BLaER1 (cell line): ENCODE measurements around the gene LONP2.
"Not testable (repeated sequence)": the region's sequence is repeated elsewhere in the genome, so short reads cannot be mapped to it uniquely, and the experiment has no call there.

Experiments used
- H3K27ac ChIP-seq: shearing (Covaris generic); formaldehyde crosslinking; 2 replicates; pipeline ENCODE4 v1.8.1; 2022
- H3K27me3 ChIP-seq: shearing (Covaris generic); formaldehyde crosslinking; 2 replicates; pipeline ENCODE4 v1.8.1; 2022
- H3K36me3 ChIP-seq: shearing (Covaris generic); formaldehyde crosslinking; 2 replicates; pipeline ENCODE4 v1.8.1; 2022
- H3K4me1 ChIP-seq: shearing (Covaris generic); formaldehyde crosslinking; 2 replicates; pipeline ENCODE4 v1.8.1; 2022
- H3K4me2 ChIP-seq: shearing (Covaris generic); formaldehyde crosslinking; 2 replicates; pipeline ENCODE4 v1.8.1; 2022
- H3K4me3 ChIP-seq: shearing (Covaris generic); formaldehyde crosslinking; 2 replicates; pipeline ENCODE4 v1.8.1; 2022
- H3K9ac ChIP-seq: shearing (Covaris generic); formaldehyde crosslinking; 2 replicates; pipeline ENCODE4 v1.8.1; 2022
- H3K9me3 ChIP-seq: shearing (Covaris generic); formaldehyde crosslinking; 2 replicates; pipeline ENCODE4 v1.8.1; 2022
- H4K20me1 ChIP-seq: shearing (Covaris generic); formaldehyde crosslinking; 2 replicates; pipeline ENCODE4 v1.8.1; 2022
- Cebpa-rat ChIP-seq: shearing (Covaris generic); IDR thresholded peaks from 2 replicates; pipeline ENCODE4 v1.8.1; 2022

The LONP2 gene

GRCh38 chr16:48365025-48365600 is 121.0 kb downstream of the LONP2 start:
- H3K9ac ChIP-seq, result no peak overlapping the region
- peaks cover 59% of the 10 kb centered on the region for H3K4me1 ChIP-seq
- H3K4me3 ChIP-seq, result peak overlapping the region; percentile 64; the same call in 1 of the 2 replicates
- H3K9me3 ChIP-seq, result no peaks in the 10 kb centered on the region
- H3K27me3 ChIP-seq, result no peaks in the 10 kb centered on the region
- H3K36me3 ChIP-seq, result peaks cover 32% of the 10 kb centered on the region
- H3K4me2 ChIP-seq, result peak overlapping the region; percentile 77
- H3K27ac ChIP-seq, result no peak overlapping the region
- no peak for TF ChIP-seq Cebpa-rat
- H4K20me1 ChIP-seq, result peaks cover 99% of the 10 kb centered on the region

GRCh38 chr16:48365601-48366164 is 121.6 kb downstream of the LONP2 start:
- no peak for TF ChIP-seq Cebpa-rat
- peaks cover 33% of the 10 kb centered on the region for H3K36me3 ChIP-seq
- peak overlapping the region; percentile 66 for H3K27ac ChIP-seq
- no peaks in the 10 kb centered on the region for H3K9me3 ChIP-seq
- H3K4me3 ChIP-seq, result peak overlapping the region; percentile 64
- no peaks in the 10 kb centered on the region for H3K27me3 ChIP-seq
- H3K4me2 ChIP-seq, result peak overlapping the region; percentile 77
- peaks cover 100% of the 10 kb centered on the region for H4K20me1 ChIP-seq
- H3K4me1 ChIP-seq, result peaks cover 59% of the 10 kb centered on the region
- H3K9ac ChIP-seq, result peak overlapping the region; percentile 43; the same call in 1 of the 2 replicates

- Histone ChIP-seq H3K4me2 (peak overlapping the region; percentile 77), H3K9ac (peak overlapping the region; percentile 43), H3K27me3 (no peaks in the 10 kb centered on the region), H3K27ac (peak overlapping the region; percentile 66), H3K4me3 (peak overlapping the region; percentile 64), H3K36me3 (peaks cover 38% of the 10 kb centered on the region), H4K20me1 (peaks cover 100% of the 10 kb centered on the region), H3K4me1 (peaks cover 51% of the 10 kb centered on the region), H3K9me3 (no peaks in the 10 kb centered on the region)
- no peak for TF ChIP-seq Cebpa-rat
Observed at GRCh38 chr16:48366165-48367093, 122.3 kb downstream of the LONP2 start.

GRCh38 chr16:48367441-48368049 is 123.4 kb downstream of the LONP2 start:
- 0 out of 2 replicates have a peak overlapping the region, but pooled peaks have one; percentile 43 for H3K9ac ChIP-seq
- no peak overlapping the region for H3K4me3 ChIP-seq
- H3K4me1 ChIP-seq, result peaks cover 42% of the 10 kb centered on the region
- no peak for TF ChIP-seq Cebpa-rat
- peak overlapping the region; percentile 77 for H3K4me2 ChIP-seq
- peaks cover 30% of the 10 kb centered on the region for H3K36me3 ChIP-seq
- no peaks in the 10 kb centered on the region for H3K9me3 ChIP-seq
- H3K27ac ChIP-seq, result peak overlapping the region; percentile 66; the same call in 1 of the 2 replicates
- peaks cover 100% of the 10 kb centered on the region for H4K20me1 ChIP-seq
- no peaks in the 10 kb centered on the region for H3K27me3 ChIP-seq

GRCh38 chr16:48369765-48370164 is 125.7 kb downstream of the LONP2 start:
- no peak overlapping the region for H3K4me2 ChIP-seq
- peaks cover 100% of the 10 kb centered on the region for H4K20me1 ChIP-seq
- peaks cover 50% of the 10 kb centered on the region for H3K4me1 ChIP-seq

GRCh38 chr16:48370229-48370628 is 126.1 kb downstream of the LONP2 start:
- Histone ChIP-seq H4K20me1 (peaks cover 100% of the 10 kb centered on the region), H3K4me1 (peaks cover 51% of the 10 kb centered on the region), H3K9ac (no peak overlapping the region), H3K36me3 (peaks cover 17% of the 10 kb centered on the region), H3K4me2 (no peak overlapping the region), H3K27ac (no peak overlapping the region), H3K4me3 (no peak overlapping the region), H3K27me3 (no peaks in the 10 kb centered on the region), H3K9me3 (no peaks in the 10 kb centered on the region)
- TF ChIP-seq Cebpa-rat, result no peak

More at GRCh38 chr16:48369765-48370164, 125.7 kb downstream of the LONP2 start:
- no peak overlapping the region for H3K9ac ChIP-seq
- peaks cover 22% of the 10 kb centered on the region for H3K36me3 ChIP-seq
- TF ChIP-seq Cebpa-rat, result no peak
- H3K27ac ChIP-seq, result no peak overlapping the region
- no peaks in the 10 kb centered on the region for H3K27me3 ChIP-seq
- H3K4me3 ChIP-seq, result no peak overlapping the region
- H3K9me3 ChIP-seq, result no peaks in the 10 kb centered on the region

- H3K9me3 ChIP-seq, H3K9ac ChIP-seq, H3K4me2 ChIP-seq, H3K27me3 ChIP-seq, H3K4me3 ChIP-seq, H3K27ac ChIP-seq: not testable (repeated sequence)
- Histone ChIP-seq H3K36me3 (peaks cover 12% of the 10 kb centered on the region; the same call in 1 of the 2 replicates), H4K20me1 (peaks cover 100% of the 10 kb centered on the region), H3K4me1 (peaks cover 51% of the 10 kb centered on the region)
Observed at GRCh38 chr16:48370668-48371392, 126.7 kb downstream of the LONP2 start.

GRCh38 chr16:48371393-48371780 is 127.3 kb downstream of the LONP2 start:
- no peak overlapping the region for H3K4me2 ChIP-seq
- no peak overlapping the region for H3K4me3 ChIP-seq
- peaks cover 100% of the 10 kb centered on the region for H4K20me1 ChIP-seq
- no peaks in the 10 kb centered on the region for H3K27me3 ChIP-seq
- H3K9me3 ChIP-seq, result no peaks in the 10 kb centered on the region
- peaks cover 12% of the 10 kb centered on the region; the same call in 1 of the 2 replicates for H3K36me3 ChIP-seq
- no peak overlapping the region for H3K27ac ChIP-seq
- peaks cover 52% of the 10 kb centered on the region for H3K4me1 ChIP-seq
- no peak overlapping the region for H3K9ac ChIP-seq
- no peak for TF ChIP-seq Cebpa-rat

GRCh38 chr16:48372744-48373143 is 128.6 kb downstream of the LONP2 start:
- peaks cover 52% of the 10 kb centered on the region for H3K4me1 ChIP-seq
- H3K36me3 ChIP-seq, result peaks cover 12% of the 10 kb centered on the region; the same call in 1 of the 2 replicates
- H3K27me3 ChIP-seq, result no peaks in the 10 kb centered on the region
- no peak for TF ChIP-seq Cebpa-rat
- H4K20me1 ChIP-seq, result peaks cover 100% of the 10 kb centered on the region
- no peaks in the 10 kb centered on the region for H3K9me3 ChIP-seq
- H3K4me3 ChIP-seq, result no peak overlapping the region
- H3K9ac ChIP-seq, result no peak overlapping the region
- H3K4me2 ChIP-seq, result no peak overlapping the region
- no peak overlapping the region for H3K27ac ChIP-seq
